GM12891 (cell line): ENCODE results near the gene AAR2.

Experiments used
- DNase-seq: peaks from one replicate; pipeline ENCODE4 v3.0.0; 2011; ENCODE audit warnings: low spot score; ENCODE audit not compliant: insufficient read length
- FAIRE-seq: peaks from 2 replicates; lab custom pipeline; 2011; peaks lifted over from hg19 to GRCh38; lab: Jason Lieb, UNC
- PAX5 ChIP-seq: IDR thresholded peaks from 2 replicates; pipeline ENCODE4 v1.6.1; 2011; ENCODE audit warnings: low read length, moderate library complexity, mild to moderate bottlenecking; ENCODE audit not compliant: insufficient read depth, severe bottlenecking
- POLR2A ChIP-seq: IDR thresholded peaks from 2 replicates; pipeline ENCODE4 v1.6.1; 2011; ENCODE audit warnings: low read depth, low read length, control low read depth
- POLR2AphosphoS5 ChIP-seq: IDR thresholded peaks from 2 replicates; pipeline ENCODE4 v1.6.1; 2011; ENCODE audit warnings: low read depth, low read length, control low read depth
- POU2F2 ChIP-seq: IDR thresholded peaks from 2 replicates; pipeline ENCODE4 v1.6.1; 2011; ENCODE audit warnings: low read depth, mild to moderate bottlenecking, control low read depth, low read length, moderate library complexity
- SPI1 ChIP-seq: IDR thresholded peaks from 2 replicates; pipeline ENCODE4 v1.6.1; 2011; ENCODE audit warnings: low read depth, low read length, control low read depth
- TAF1 ChIP-seq: IDR thresholded peaks from 2 replicates; pipeline ENCODE4 v1.6.1; 2011; ENCODE audit warnings: low read depth, low read length, control low read depth

Gene AAR2

GRCh38 chr20:36218380-36219064 is 17.8 kb upstream of the AAR2 start:
- DNase-seq (no peak), FAIRE-seq (no peak)
- TF ChIP-seq POLR2A (no peak), TAF1 (no peak), POLR2AphosphoS5 (no peak), SPI1 (no peak), PAX5 (no peak), POU2F2 (no peak)

- no peak for FAIRE-seq
- DNase-seq = no peak
- TF ChIP-seq POLR2A = no peak
- TF ChIP-seq POU2F2 = no peak
- TF ChIP-seq TAF1 = no peak
- no peak for TF ChIP-seq POLR2AphosphoS5
- no peak for TF ChIP-seq PAX5
- TF ChIP-seq SPI1 = no peak
These were observed 16.5 kb upstream of the AAR2 start for GRCh38 chr20:36219671-36220220.

- FAIRE-seq = no peak
- DNase-seq = no peak
- TF ChIP-seq POLR2AphosphoS5 (no peak), POLR2A (no peak)
These were observed 10.6 kb upstream of the AAR2 start for GRCh38 chr20:36225666-36226065.

GRCh38 chr20:36228770-36229169 is 7.5 kb upstream of the AAR2 start:
- no peak for FAIRE-seq
- no peak for DNase-seq
- TF ChIP-seq POLR2AphosphoS5 (no peak), POU2F2 (no peak), POLR2A (no peak), TAF1 (no peak), SPI1 (no peak), PAX5 (no peak)

GRCh38 chr20:36230019-36230418 is 6.3 kb upstream of the AAR2 start:
- FAIRE-seq (no peak), DNase-seq (no peak)

GRCh38 chr20:36231331-36231730 is 4.9 kb upstream of the AAR2 start:
- FAIRE-seq (no peak), DNase-seq (no peak)
- no peak for TF ChIP-seq SPI1
- no peak for TF ChIP-seq PAX5

More at GRCh38 chr20:36230019-36230418, 6.3 kb upstream of the AAR2 start:
- TF ChIP-seq POU2F2 = no peak
- 0 out of 2 replicates have a peak, but pooled peaks have one; percentile 18 for TF ChIP-seq SPI1

DNA sequence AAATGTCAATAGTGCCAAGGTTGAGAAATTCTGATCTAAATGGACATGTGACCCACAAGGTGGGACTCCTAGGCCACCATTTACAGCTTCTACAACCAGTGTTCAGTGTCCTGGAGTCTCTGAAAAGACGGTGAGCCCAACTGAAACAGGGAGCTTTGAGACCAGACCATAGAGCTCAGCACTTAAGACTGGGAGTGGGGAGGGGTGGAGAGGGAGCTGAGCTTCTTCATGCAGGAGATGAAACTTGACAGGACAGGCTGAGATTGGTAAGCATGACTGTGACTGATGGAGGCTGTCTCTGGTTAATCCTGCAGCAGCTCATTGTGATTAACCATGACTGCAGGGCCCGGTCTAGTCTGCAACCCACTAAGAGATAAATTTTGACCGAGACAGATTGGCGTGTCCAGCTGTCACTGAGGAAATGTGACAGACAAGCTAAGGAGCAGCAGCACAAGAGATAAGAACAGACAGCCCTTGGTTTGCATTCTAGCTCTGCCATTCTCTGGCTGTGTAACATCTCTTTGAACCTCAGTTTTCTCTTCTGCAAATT is 1.4 kb upstream of the AAR2 start:
- FAIRE-seq (no peak), DNase-seq (no peak)
- no peak for TF ChIP-seq POLR2A
- TF ChIP-seq PAX5 = no peak
- no peak for TF ChIP-seq POU2F2
- TF ChIP-seq TAF1 = no peak
- TF ChIP-seq SPI1 = no peak
- no peak for TF ChIP-seq POLR2AphosphoS5

- FAIRE-seq = no peak
- no peak for DNase-seq
- TF ChIP-seq POLR2AphosphoS5 (no peak), POU2F2 (no peak), SPI1 (no peak), PAX5 (no peak), POLR2A (no peak), TAF1 (no peak)
These were observed 476 bp downstream of the AAR2 start for GRCh38 chr20:36236786-36237121.

DNA sequence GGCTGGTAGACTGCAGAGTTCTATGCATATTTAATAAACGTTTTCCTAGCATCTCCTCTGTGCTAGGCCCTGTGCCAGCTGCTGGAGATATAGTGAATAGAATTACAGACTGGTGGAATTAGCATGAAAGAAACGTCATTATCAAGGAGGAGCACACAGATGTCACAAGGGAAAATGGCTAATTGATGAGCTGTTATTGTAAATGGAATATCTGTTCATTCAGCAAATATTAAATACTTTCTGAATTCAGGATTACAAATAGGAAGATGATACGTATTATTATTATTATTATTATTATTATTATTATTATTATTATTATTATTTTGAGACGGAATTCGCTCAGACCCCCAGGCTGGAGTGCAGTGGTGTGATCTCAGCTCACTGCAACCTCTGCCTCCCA is 1.2 kb downstream of the AAR2 start:
- no peak for TF ChIP-seq POLR2AphosphoS5
- TF ChIP-seq TAF1 = no peak
- no peak for TF ChIP-seq POU2F2
- TF ChIP-seq SPI1 = no peak
- TF ChIP-seq PAX5 = no peak
- no peak for TF ChIP-seq POLR2A
- FAIRE-seq (no peak), DNase-seq (no peak)

DNA sequence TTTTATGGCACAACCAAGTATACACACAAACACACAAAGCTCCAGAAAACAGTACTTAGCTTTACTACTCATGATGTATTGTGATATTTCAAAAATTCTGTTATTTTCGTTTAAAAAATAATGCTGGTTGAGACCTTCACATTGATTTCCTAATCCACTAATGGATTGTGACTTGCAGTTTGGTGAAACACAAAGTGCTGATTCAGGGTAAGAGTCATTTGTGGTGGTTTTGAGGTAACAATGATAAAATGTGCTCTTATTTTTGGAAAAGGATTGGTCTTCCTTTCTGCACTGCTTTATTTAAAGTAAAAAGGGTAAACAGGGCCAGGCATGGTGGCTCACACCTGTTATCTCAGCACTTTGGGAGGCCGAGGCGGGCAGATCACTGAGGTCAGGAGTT is 1.9 kb downstream of the AAR2 start:
- TF ChIP-seq POLR2AphosphoS5 (no peak), PAX5 (no peak), POU2F2 (no peak), TAF1 (no peak), SPI1 (no peak), POLR2A (no peak)
- DNase-seq (no peak), FAIRE-seq (no peak)
